Stimulated activated CD4-positive, alpha-beta T cell treated with anti-CD3 and anti-CD28 coated beads, TNF-alpha, amount 100 ng/mL, for 24 hours (primary cell): ENCODE data around the gene FAM209A.
"Not testable (repeated sequence)": the region's sequence is repeated elsewhere in the genome, so short reads cannot be mapped to it uniquely, and the experiment has no call there.

Source experiments
- DNase-seq, 3 experiments: peaks; one replicate each; pipeline ENCODE4 v3.0.0-alpha.2; 2020; ENCODE audit warnings: low read depth in 3 of 3

The FAM209A gene

GRCh38 chr20:56524444-56524843, at the start of gene FAM209A:
TSS of gene FAM209A (plus strand) at chr20:56524744. CDS start at chr20:56524809, 65 bp downstream.
- DNase-seq = not testable (repeated sequence)

- DNase-seq = no peak
Measured at GRCh38 chr20:56483970-56484369, 40.6 kb upstream of the FAM209A start.

- DNase-seq = no peak
Measured at GRCh38 chr20:56487216-56487615, 37.3 kb upstream of the FAM209A start.

- no peak for DNase-seq
Measured at GRCh38 chr20:56488566-56488965, 36.0 kb upstream of the FAM209A start.

- DNase-seq = no peak
Measured at GRCh38 chr20:56501116-56501515, 23.4 kb upstream of the FAM209A start.

GRCh38 chr20:56503916-56504315, 20.6 kb upstream of the FAM209A start:
- no peak for DNase-seq

GRCh38 chr20:56504373-56505005, 20.1 kb upstream of the FAM209A start:
- DNase-seq = peak in 1 of 3 experiments; percentile 9

- no peak for DNase-seq
Measured at GRCh38 chr20:56506103-56506502, 18.4 kb upstream of the FAM209A start.

GRCh38 chr20:56511926-56512325, 12.6 kb upstream of the FAM209A start:
- no peak for DNase-seq

- DNase-seq = no peak
Measured at GRCh38 chr20:56513161-56514150, 11.1 kb upstream of the FAM209A start.

GRCh38 chr20:56516631-56517030, 7.9 kb upstream of the FAM209A start:
- DNase-seq = no peak

GRCh38 chr20:56517211-56517610, 7.3 kb upstream of the FAM209A start:
- no peak for DNase-seq

GRCh38 chr20:56517641-56518040, 6.9 kb upstream of the FAM209A start:
- DNase-seq = no peak

- DNase-seq = no peak
Measured at GRCh38 chr20:56518126-56518525, 6.4 kb upstream of the FAM209A start.

GRCh38 chr20:56518721-56519398, 5.7 kb upstream of the FAM209A start:
- no peak for DNase-seq

GRCh38 chr20:56519551-56519950, 5.0 kb upstream of the FAM209A start:
- DNase-seq = no peak

- DNase-seq = no peak
Measured at GRCh38 chr20:56520180-56520579, 4.4 kb upstream of the FAM209A start.

- not testable (repeated sequence) for DNase-seq
Measured at GRCh38 chr20:56520746-56521354, 3.7 kb upstream of the FAM209A start.

- DNase-seq = no peak
Measured at GRCh38 chr20:56522311-56522710, 2.2 kb upstream of the FAM209A start.

GRCh38 chr20:56527521-56527920, 3.0 kb downstream of the FAM209A start:
- no peak for DNase-seq

GRCh38 chr20:56532946-56533345, 8.4 kb downstream of the FAM209A start, which contains the start of gene FAM209B:
TSS of gene FAM209B (plus strand) at chr20:56533246. CDS start at chr20:56533342, 96 bp downstream.
- not testable (repeated sequence) for DNase-seq

GRCh38 chr20:56537997-56538396, 13.5 kb downstream of the FAM209A start:
- no peak for DNase-seq
